MM.1S (cell line): ENCODE data around the gene TPST1.

Experiments
- EZH2 ChIP-seq: fragments of 300-600 bp; sonication (generic); optimal IDR thresholded peaks from 2 replicates; pipeline ENCODE3; 2017; ENCODE audit warnings: low read depth, mild to moderate bottlenecking, antibody characterized with exemption, low read length, mixed read lengths
- TF ChIP-seq, protein P1 (sequence below): fragments of 300-600 bp; sonication (generic); IDR thresholded peaks from 2 replicates; pipeline ENCODE4 v1.5.1; 2016; ENCODE audit warnings: antibody characterized with exemption, low read length, mixed read lengths

GRCh38 chr7:66307591-66308215, 102.6 kb downstream of the TPST1 start:
- TF ChIP-seq, protein P1, sequence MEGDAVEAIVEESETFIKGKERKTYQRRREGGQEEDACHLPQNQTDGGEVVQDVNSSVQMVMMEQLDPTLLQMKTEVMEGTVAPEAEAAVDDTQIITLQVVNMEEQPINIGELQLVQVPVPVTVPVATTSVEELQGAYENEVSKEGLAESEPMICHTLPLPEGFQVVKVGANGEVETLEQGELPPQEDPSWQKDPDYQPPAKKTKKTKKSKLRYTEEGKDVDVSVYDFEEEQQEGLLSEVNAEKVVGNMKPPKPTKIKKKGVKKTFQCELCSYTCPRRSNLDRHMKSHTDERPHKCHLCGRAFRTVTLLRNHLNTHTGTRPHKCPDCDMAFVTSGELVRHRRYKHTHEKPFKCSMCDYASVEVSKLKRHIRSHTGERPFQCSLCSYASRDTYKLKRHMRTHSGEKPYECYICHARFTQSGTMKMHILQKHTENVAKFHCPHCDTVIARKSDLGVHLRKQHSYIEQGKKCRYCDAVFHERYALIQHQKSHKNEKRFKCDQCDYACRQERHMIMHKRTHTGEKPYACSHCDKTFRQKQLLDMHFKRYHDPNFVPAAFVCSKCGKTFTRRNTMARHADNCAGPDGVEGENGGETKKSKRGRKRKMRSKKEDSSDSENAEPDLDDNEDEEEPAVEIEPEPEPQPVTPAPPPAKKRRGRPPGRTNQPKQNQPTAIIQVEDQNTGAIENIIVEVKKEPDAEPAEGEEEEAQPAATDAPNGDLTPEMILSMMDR: no peak
- TF ChIP-seq EZH2: no peak
